Stomach smooth muscle (tissue), 2 donors: ENCODE data around the gene PNPLA6.

ENCODE experiments used
- H3K27ac ChIP-seq: one replicate; pipeline ENCODE4 v1.7.0; 2013; ENCODE audit warnings: mild to moderate bottlenecking, low read length, inconsistent platforms
- H3K27me3 ChIP-seq, 2 donors: one replicate each; pipeline ENCODE4 v1.7.0; 2013; ENCODE audit warnings: low read length in 2 of 2; ENCODE audit not compliant: insufficient read depth in 2 of 2, control insufficient read depth in 1 of 2
- H3K36me3 ChIP-seq, 2 donors: one replicate each; pipeline ENCODE4 v1.7.0; 2013; ENCODE audit warnings: low read length in 2 of 2; ENCODE audit not compliant: control insufficient read depth in 2 of 2, insufficient read depth in 2 of 2
- H3K4me1 ChIP-seq: one replicate; pipeline ENCODE4 v1.7.0; 2013; ENCODE audit warnings: low read length; ENCODE audit not compliant: control insufficient read depth, insufficient read depth
- H3K4me3 ChIP-seq, 2 donors: one replicate each; pipeline ENCODE4 v1.7.0; 2013; ENCODE audit warnings: low read length in 2 of 2
- H3K9ac ChIP-seq, 2 donors: one replicate each; pipeline ENCODE4 v1.7.0; 2013; ENCODE audit warnings: low read length in 2 of 2, mild to moderate bottlenecking in 1 of 2
- H3K9me3 ChIP-seq, 2 donors: one replicate each; pipeline ENCODE4 v1.7.0; 2013; ENCODE audit warnings: low read length in 2 of 2; ENCODE audit not compliant: control insufficient read depth in 2 of 2
- donor health status: healthy.
- donor health status: Pancreatic carcinoma.

PNPLA6 gene

DNA sequence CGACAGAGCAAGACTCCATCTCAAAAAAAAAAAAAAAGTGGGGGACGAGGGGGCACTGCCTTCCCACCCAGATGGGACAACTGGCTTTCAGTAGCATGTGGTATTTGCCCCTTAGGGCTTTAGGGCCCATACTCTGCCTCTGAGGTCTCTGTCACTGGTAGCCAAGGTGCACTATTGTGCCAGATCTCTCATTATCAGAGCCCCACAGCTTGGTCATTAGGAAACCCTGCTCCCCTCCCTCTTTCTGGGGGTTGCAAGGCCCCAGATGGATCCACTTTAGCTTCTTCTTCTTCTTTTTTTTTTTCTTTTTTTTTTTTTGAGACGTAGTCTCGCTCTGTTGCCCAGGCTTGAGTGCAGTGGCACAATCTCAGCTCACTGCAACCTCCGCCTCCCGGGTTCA, 30.8 kb upstream of the PNPLA6 start:
- H3K4me1 ChIP-seq: peaks cover 13% of the 10 kb centered on the region
- H3K36me3 ChIP-seq: no peaks in the 10 kb centered on the region
- no peak overlapping the region for H3K4me3 ChIP-seq
- H3K9ac ChIP-seq: no peak overlapping the region
- H3K27me3 ChIP-seq: peaks cover 12 to 14% of the 10 kb centered on the region in 2 donors
- no peaks in the 10 kb centered on the region for H3K9me3 ChIP-seq
- H3K27ac ChIP-seq: no peak overlapping the region

GRCh38 chr19:7505288-7505681, 30.2 kb upstream of the PNPLA6 start:
- Histone ChIP-seq H3K36me3 (no peaks in the 10 kb centered on the region), H3K4me3 (no peak overlapping the region), H3K27ac (no peak overlapping the region), H3K4me1 (peaks cover 13% of the 10 kb centered on the region), H3K9me3 (no peaks in the 10 kb centered on the region), H3K9ac (no peak overlapping the region), H3K27me3 (peaks cover 12 to 14% of the 10 kb centered on the region in 2 donors)

DNA sequence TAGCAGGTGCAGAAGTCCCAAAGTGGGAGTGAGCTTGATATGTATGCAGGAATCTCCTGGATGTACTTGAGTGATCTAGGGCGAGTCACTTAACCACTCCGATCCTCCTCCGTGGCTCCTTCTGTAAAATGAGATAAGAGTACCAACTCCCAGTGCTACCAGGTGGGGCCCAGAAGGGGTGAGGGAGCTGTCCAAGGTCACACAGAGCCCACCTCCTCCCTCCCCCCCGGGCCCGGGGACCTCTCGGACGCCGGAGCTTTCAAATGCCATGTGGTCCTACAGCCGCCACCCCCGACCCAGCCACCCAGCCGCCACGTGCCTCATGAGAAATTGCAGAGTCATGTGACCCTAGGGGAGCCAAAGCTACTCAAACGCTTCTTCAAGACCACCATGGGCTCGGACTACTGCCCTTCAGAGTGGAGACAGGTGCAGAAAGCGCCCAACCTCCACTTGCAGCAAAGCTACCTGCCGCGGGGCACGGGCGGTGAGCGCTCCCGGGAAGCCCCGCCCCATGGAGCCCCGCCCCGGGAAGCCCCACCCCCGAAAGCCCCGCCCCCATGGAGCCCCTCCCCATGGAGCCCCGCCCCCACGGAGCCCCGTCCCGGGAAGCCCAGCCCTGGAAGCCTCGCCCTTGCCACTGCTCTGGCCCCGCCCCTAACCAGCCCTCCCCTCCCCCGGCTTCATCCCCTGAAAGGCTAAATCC, 29.7 kb upstream of the PNPLA6 start:
- Histone ChIP-seq H3K27me3 (peaks cover 11 to 12% of the 10 kb centered on the region in 2 donors), H3K4me3 (peak overlapping the region in 1 of 2 donors; percentile 29), H3K36me3 (no peaks in the 10 kb centered on the region), H3K9me3 (no peaks in the 10 kb centered on the region), H3K9ac (no peak overlapping the region), H3K4me1 (peaks cover 9% of the 10 kb centered on the region), H3K27ac (no peak overlapping the region)

DNA sequence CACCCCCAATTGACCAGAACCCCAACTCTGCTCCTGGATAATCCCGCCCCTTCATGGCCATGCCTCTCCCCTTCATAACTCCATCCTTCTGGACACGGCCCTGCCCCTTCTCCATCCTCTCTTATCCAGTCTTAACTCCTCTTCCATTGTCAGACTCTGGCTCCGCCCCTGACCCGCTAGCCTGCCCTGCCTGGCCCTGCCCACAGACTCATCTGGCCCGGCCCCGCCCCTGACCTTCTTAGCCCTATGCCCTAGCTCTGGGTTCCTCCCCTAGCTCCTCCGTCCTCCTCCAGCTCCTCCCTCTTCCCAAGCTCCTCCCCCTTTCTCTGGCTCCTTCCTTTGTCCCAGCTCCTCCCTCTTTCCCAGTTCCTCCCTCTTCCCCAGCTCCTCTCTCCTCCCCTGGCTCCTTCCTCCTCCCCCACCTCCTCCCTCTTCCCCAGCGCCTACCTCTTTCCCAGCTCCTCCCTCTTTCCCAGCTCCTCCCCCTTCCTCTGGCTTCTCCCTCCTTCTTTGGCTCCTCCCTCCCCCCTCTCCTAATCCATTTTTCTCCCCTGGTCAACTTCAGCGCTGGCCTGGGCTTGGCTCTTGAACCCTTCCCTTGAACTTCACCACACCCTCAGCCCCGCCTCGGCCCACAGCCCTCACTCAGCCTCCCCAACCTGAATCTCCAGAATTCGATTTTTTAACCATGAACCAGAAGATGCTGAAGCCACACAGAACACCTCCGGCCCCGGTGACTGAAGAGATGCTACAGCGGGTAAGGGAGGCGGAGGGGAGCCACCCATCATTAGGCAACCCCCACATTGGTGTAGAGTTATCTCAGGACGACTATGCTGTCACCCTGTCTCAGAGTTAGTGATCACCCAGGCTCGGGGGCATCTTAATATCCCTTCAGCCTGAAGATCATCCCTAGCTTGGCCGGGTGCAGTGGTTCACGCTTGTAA, 28.9 kb upstream of the PNPLA6 start:
- no peak overlapping the region for H3K4me3 ChIP-seq
- no peak overlapping the region for H3K27ac ChIP-seq
- peaks cover 8 to 12% of the 10 kb centered on the region in 2 donors for H3K27me3 ChIP-seq
- no peak overlapping the region for H3K9ac ChIP-seq
- H3K4me1 ChIP-seq: peaks cover 2% of the 10 kb centered on the region
- no peaks in the 10 kb centered on the region for H3K9me3 ChIP-seq
- no peaks in the 10 kb centered on the region for H3K36me3 ChIP-seq

- Histone ChIP-seq H3K9me3 (no peaks in the 10 kb centered on the region), H3K4me1 (peaks cover 2% of the 10 kb centered on the region), H3K36me3 (no peaks in the 10 kb centered on the region), H3K27ac (no peak overlapping the region), H3K9ac (no peak overlapping the region), H3K27me3 (peaks cover 3 to 8% of the 10 kb centered on the region in 2 donors), H3K4me3 (no peak overlapping the region)
These were observed 27.6 kb upstream of the PNPLA6 start for GRCh38 chr19:7507884-7508283.

DNA sequence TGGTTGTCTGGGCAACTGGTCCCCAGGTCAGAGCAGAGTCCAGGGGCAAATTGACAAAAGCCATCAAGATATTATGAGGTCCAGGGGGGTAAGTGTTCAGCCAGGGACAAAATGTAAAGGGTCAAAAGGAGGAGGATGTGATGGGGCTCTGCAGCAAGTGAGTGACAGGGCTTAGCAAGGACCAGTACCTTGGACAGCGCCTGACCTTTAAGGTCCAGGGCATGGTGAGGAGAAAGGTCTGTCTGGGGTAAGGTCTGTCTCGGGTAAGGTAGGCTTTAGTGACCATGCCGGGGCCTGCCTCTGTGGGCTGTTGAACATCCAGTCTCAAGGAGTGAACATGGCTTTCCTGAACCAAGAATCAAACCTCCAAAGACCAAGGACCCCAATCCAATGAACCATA, 25.9 kb upstream of the PNPLA6 start:
- H3K4me3 ChIP-seq: no peak overlapping the region
- no peaks in the 10 kb centered on the region for H3K9me3 ChIP-seq
- no peak overlapping the region for H3K9ac ChIP-seq
- peaks cover 3 to 6% of the 10 kb centered on the region in 2 donors for H3K27me3 ChIP-seq
- H3K4me1 ChIP-seq: peaks cover 2% of the 10 kb centered on the region
- no peaks in the 10 kb centered on the region for H3K36me3 ChIP-seq
- H3K27ac ChIP-seq: no peak overlapping the region

GRCh38 chr19:7512400-7512851, 23.1 kb upstream of the PNPLA6 start:
- H3K27me3 ChIP-seq: no peaks in the 10 kb centered on the region
- no peak overlapping the region for H3K4me3 ChIP-seq

GRCh38 chr19:7513809-7514642, 21.5 kb upstream of the PNPLA6 start:
- H3K4me1 ChIP-seq: peaks cover 20% of the 10 kb centered on the region
- H3K4me3 ChIP-seq: no peak overlapping the region
- H3K27ac ChIP-seq: peak overlapping the region; percentile 96

More at GRCh38 chr19:7512400-7512851, 23.1 kb upstream of the PNPLA6 start:
- H3K4me1 ChIP-seq: peaks cover 18% of the 10 kb centered on the region
- no peak overlapping the region for H3K9ac ChIP-seq
- H3K9me3 ChIP-seq: no peaks in the 10 kb centered on the region
- H3K27ac ChIP-seq: no peak overlapping the region
- no peaks in the 10 kb centered on the region for H3K36me3 ChIP-seq

DNA sequence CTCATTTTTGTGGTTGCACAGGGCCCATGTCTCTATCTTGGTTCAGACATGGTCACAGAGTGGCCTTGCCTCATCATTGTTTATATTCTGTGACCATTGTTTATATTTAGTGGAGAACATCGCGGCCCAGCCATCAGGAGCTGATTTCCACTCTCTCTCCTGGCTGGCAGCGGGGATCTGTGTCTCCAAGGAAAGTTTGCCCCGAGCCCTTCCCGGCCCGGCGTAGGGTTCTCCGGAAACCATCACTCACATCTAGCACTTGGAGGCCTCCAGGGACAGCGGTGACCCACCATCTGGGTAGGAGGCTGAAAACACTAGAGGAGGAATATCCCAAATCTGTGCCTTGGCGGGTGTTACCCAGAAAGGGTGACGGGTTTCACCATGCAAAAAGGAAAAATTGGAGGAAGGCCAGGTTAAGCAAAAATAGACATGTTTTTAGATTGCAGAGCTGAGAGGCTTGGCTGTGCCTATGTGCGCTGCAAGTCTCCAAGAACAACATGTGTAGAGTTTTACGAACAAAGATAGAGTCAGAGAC, 20.3 kb upstream of the PNPLA6 start:
- peaks cover 20% of the 10 kb centered on the region for H3K4me1 ChIP-seq
- no peaks in the 10 kb centered on the region for H3K9me3 ChIP-seq
- H3K9ac ChIP-seq: peak overlapping the region; percentile 78 to 85
- H3K27me3 ChIP-seq: no peaks in the 10 kb centered on the region
- H3K27ac ChIP-seq: peak overlapping the region; percentile 96
- H3K4me3 ChIP-seq: peak overlapping the region; percentile 77 to 81
- H3K36me3 ChIP-seq: no peaks in the 10 kb centered on the region

More at GRCh38 chr19:7513809-7514642, 21.5 kb upstream of the PNPLA6 start:
- Histone ChIP-seq H3K9me3 (no peaks in the 10 kb centered on the region), H3K36me3 (no peaks in the 10 kb centered on the region), H3K9ac (no peak overlapping the region), H3K27me3 (no peaks in the 10 kb centered on the region)

DNA sequence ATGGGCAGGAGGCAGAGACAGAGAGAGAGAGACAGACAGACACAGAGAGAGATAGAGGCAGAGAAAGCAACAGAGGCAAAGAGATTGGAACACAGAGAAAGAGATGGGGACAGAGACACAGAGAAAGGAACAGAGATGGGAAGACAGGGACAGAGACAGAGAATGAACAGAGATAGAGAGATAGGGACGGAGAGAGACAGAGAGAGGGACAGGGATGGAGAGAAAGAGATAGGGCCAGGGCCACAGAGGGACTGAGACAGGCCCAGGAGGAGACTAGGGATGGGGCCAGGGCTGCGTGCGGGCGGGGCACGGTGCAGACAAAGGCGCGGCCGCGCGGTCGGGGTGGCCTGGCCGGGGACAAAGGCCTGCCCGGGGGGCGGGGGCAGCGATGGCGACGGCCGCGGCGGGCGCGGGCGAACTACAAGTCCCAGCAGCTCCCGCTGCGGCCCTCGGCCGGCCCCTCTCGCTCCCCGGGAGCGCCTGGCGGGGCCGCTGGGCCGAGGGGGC, 19.8 kb upstream of the PNPLA6 start, which contains the start of gene ZNF358:
Gene ZNF358, plus strand, starts transcription at position 459 of the 507 bp plus-strand sequence. CDS start 3,140 bp downstream, outside the sequence.
- Histone ChIP-seq H3K4me1 (peaks cover 20% of the 10 kb centered on the region), H3K9me3 (no peaks in the 10 kb centered on the region), H3K27ac (peak within 1 kb of the TSS; percentile 96), H3K36me3 (no peaks in the 10 kb centered on the region), H3K4me3 (peak within 1 kb of the TSS; percentile 77 to 81), H3K9ac (peak within 1 kb of the TSS; percentile 90 to 95), H3K27me3 (no peaks in the 10 kb centered on the region)
